Panc1 (cell line): ENCODE measurements around the gene GLIS1.

Experiments used
- CTCF ChIP-seq: fragments of 450-650 bp; IDR thresholded peaks from 2 replicates; pipeline ENCODE4 v1.5.1; 2017; ENCODE audit warnings: mild to moderate bottlenecking
- POLR2AphosphoS5 ChIP-seq: IDR thresholded peaks from 2 replicates; pipeline ENCODE4 v1.6.1; 2012; ENCODE audit warnings: mild to moderate bottlenecking, low read depth, low read length, moderate library complexity
- SIN3A ChIP-seq: IDR thresholded peaks from 2 replicates; pipeline ENCODE4 v1.6.1; 2012; ENCODE audit warnings: low read depth, mild to moderate bottlenecking, low read length, moderate library complexity, borderline replicate concordance; ENCODE audit not compliant: insufficient read depth

- no peak for TF ChIP-seq CTCF
- TF ChIP-seq POLR2AphosphoS5 = no peak
- no peak for TF ChIP-seq SIN3A
Observed at GRCh38 chr1:53653631-53654030, 85.3 kb downstream of the GLIS1 start.
